GM12878 (cell line): ENCODE results near the gene SHANK3. TPM values are rescaled to one million over a fixed set of nuclear protein-coding genes. Genes with fewer than 3 reads are reported as not detected.

Experiments used
- ATAC-seq: fragments of 200-7000 bp; cut with Tn5 transposase; 3 replicates; pipeline ENCODE4 v1.9.1; 2020; ENCODE audit warnings: mild to moderate bottlenecking, moderate library complexity
- BruUV-seq: library from RNA; stranded (reverse); fragments of 400-500 nt; replicated peaks from 2 replicates; lab custom pipeline; 2021; lab: Mats Ljungman, UMichigan
- CTCF ChIA-PET: fragments of 300-600 bp; sonication (Branson Sonifier 250); formaldehyde crosslinking; extraction: SDS; loops from one replicate; lab custom pipeline; 2021; ENCODE audit warnings: inconsistent platforms; lab: Yijun Ruan, JAX
- POLR2A ChIA-PET: fragments of 350-600 bp; formaldehyde crosslinking; extraction: SDS; loops from one replicate; lab custom pipeline; 2021; ENCODE audit warnings: inconsistent platforms; lab: Charles Lee
- RAD21 ChIA-PET: fragments of 300-600 bp; sonication (Branson Sonifier 250); formaldehyde crosslinking; loops from one replicate; lab custom pipeline; 2023; ENCODE audit warnings: antibody characterized with exemption; ENCODE audit not compliant: unreplicated experiment; lab: Charles Lee
- SMC1A ChIA-PET: fragments of 300-600 bp; sonication (Branson Sonifier 250); formaldehyde crosslinking; loops from one replicate; lab custom pipeline; 2023; ENCODE audit not compliant: unreplicated experiment, uncharacterized antibody; lab: Charles Lee
- DNase-seq: peaks from one replicate; pipeline ENCODE4 v3.0.0-alpha.2; 2011; ENCODE audit warnings: low read depth, low spot score
- FAIRE-seq: peaks from 3 replicates; lab custom pipeline; 2011; peaks lifted over from hg19 to GRCh38; lab: Jason Lieb, UNC
- H2AFZ ChIP-seq: 2 replicates; pipeline ENCODE4 v1.6.0; 2011; ENCODE audit warnings: low read depth, low read length, control low read depth; ENCODE audit not compliant: control insufficient read depth
- H3K27ac ChIP-seq: 2 replicates; pipeline ENCODE4 v1.5.1; 2011; ENCODE audit warnings: control low read depth; ENCODE audit not compliant: control insufficient read depth, insufficient read depth
- H3K27me3 ChIP-seq, 2 experiments: replicated peaks in 1 of 2; 2 replicates each; pipeline versions ENCODE4 v1.6.0 to v1.6.1; 2011; ENCODE audit warnings: low read length in 1 of 2; ENCODE audit not compliant: control insufficient read depth in 2 of 2, insufficient read depth in 2 of 2
- H3K36me3 ChIP-seq, 2 experiments: 2 replicates each; pipeline ENCODE4 v1.5.1; 2011; ENCODE audit warnings: low read length in 1 of 2; ENCODE audit not compliant: control insufficient read depth in 2 of 2, insufficient read depth in 2 of 2
- H3K4me1 ChIP-seq: 2 replicates; pipeline ENCODE4 v1.6.1; 2011; ENCODE audit warnings: mild to moderate bottlenecking, low read length, moderate library complexity, mixed read lengths; ENCODE audit not compliant: control insufficient read depth, insufficient read depth
- H3K4me2 ChIP-seq: 2 replicates; pipeline ENCODE4 v1.6.0; 2011; ENCODE audit warnings: control low read depth; ENCODE audit not compliant: control insufficient read depth, insufficient read depth
- H3K4me3 ChIP-seq: fragments of 200-600 bp; sonication (generic); 2 replicates; pipeline ENCODE4 v1.5.1; 2016
- H3K79me2 ChIP-seq: 2 replicates; pipeline ENCODE4 v1.6.0; 2011; ENCODE audit warnings: low read length; ENCODE audit not compliant: control insufficient read depth, insufficient read depth
- H3K9ac ChIP-seq: 2 replicates; pipeline ENCODE4 v1.8.0; 2011; ENCODE audit warnings: low read length, control low read depth, mixed read lengths; ENCODE audit not compliant: control insufficient read depth, insufficient read depth
- H3K9me3 ChIP-seq: replicated peaks from 3 replicates; pipeline ENCODE4 v1.5.1; 2011; ENCODE audit warnings: mild to moderate bottlenecking, low read length; ENCODE audit not compliant: control insufficient read depth, insufficient read depth
- H4K20me1 ChIP-seq: 2 replicates; pipeline ENCODE4 v1.6.0; 2011; ENCODE audit not compliant: control insufficient read depth, insufficient read depth
- BACH1 ChIP-seq: fragments of 450-650 bp; IDR thresholded peaks from 2 replicates; pipeline ENCODE4 v1.6.1; 2017; ENCODE audit warnings: mild to moderate bottlenecking, borderline replicate concordance
- BRCA1 ChIP-seq: IDR thresholded peaks from 2 replicates; pipeline ENCODE4 v1.6.1; 2011; ENCODE audit warnings: low read depth, low read length, improper control_type of control experiment
- EED ChIP-seq: sonication (generic); IDR thresholded peaks from 2 replicates; pipeline ENCODE4 v1.6.1; 2016; ENCODE audit warnings: antibody characterized with exemption, low read depth
- ESRRA ChIP-seq: IDR thresholded peaks from 2 replicates; pipeline ENCODE4 v1.6.1; 2012; ENCODE audit warnings: mild to moderate bottlenecking, low read length, improper control_type of control experiment
- ETV6 ChIP-seq, 2 experiments: fragments of 450-650 bp in 1 of 2; IDR thresholded peaks in 1 of 2; conservative IDR thresholded peaks in 1 of 2; 2 replicates each; pipeline ENCODE4 v1.6.1; 2014; ENCODE audit warnings: antibody characterized with exemption in 1 of 2, borderline replicate concordance in 1 of 2, low read depth in 1 of 2, mild to moderate bottlenecking in 1 of 2, moderate library complexity in 1 of 2
- GABPA ChIP-seq: IDR thresholded peaks from 2 replicates; pipeline ENCODE4 v1.6.1; 2014; ENCODE audit warnings: antibody characterized with exemption, low read depth, mild to moderate bottlenecking, inconsistent platforms
- HDGF ChIP-seq: fragments of 450-650 bp; IDR thresholded peaks from 2 replicates; pipeline ENCODE4 v1.6.1; 2016; ENCODE audit warnings: antibody characterized with exemption
- RFX5 ChIP-seq: IDR thresholded peaks from 2 replicates; pipeline ENCODE4 v1.6.1; 2011; ENCODE audit warnings: low read depth, low read length, improper control_type of control experiment
- SMARCA5 ChIP-seq: fragments of 450-650 bp; IDR thresholded peaks from 2 replicates; pipeline ENCODE4 v1.6.1; 2017; ENCODE audit warnings: mild to moderate bottlenecking
- SPI1 ChIP-seq: IDR thresholded peaks from 2 replicates; pipeline ENCODE4 v1.6.1; 2011; ENCODE audit warnings: low read depth, mild to moderate bottlenecking, low read length, moderate library complexity, borderline replicate concordance; ENCODE audit not compliant: insufficient read depth
- STAT1 ChIP-seq: fragments of 450-650 bp; conservative IDR thresholded peaks from 2 replicates; pipeline ENCODE4 v1.6.1; 2014; ENCODE audit warnings: antibody characterized with exemption, mild to moderate bottlenecking
- TARDBP ChIP-seq: IDR thresholded peaks from 2 replicates; pipeline ENCODE4 v1.6.1; 2016; ENCODE audit warnings: borderline replicate concordance
- TCF3 ChIP-seq: IDR thresholded peaks from 2 replicates; pipeline ENCODE4 v1.6.1; 2012; ENCODE audit warnings: low read depth, mild to moderate bottlenecking, low read length, borderline replicate concordance; ENCODE audit not compliant: insufficient read depth
- ZBED1 ChIP-seq: IDR thresholded peaks from 2 replicates; pipeline ENCODE4 v1.6.1; 2016; ENCODE audit warnings: borderline replicate concordance
- ZNF217 ChIP-seq: fragments of 450-650 bp; IDR thresholded peaks from 2 replicates; pipeline ENCODE4 v1.6.1; 2017; ENCODE audit warnings: antibody characterized with exemption, mild to moderate bottlenecking
- ZSCAN29 ChIP-seq: fragments of 450-650 bp; IDR thresholded peaks from 2 replicates; pipeline ENCODE4 v1.6.1; 2017; ENCODE audit warnings: mild to moderate bottlenecking, moderate library complexity
- WGBS: methylation state at CpG from one replicate; pipeline ENCODE4 v1.1.6; 2016; ENCODE audit warnings: low lambda C conversion rate; ENCODE audit not compliant: insufficient replicate concordance, insufficient coverage; ENCODE audit errors: missing lambda C conversion rate; 5-methylcytosine and 5-hydroxymethylcytosine counted together
- in situ Hi-C: fragments of 300-500 bp; cut with MboI; formaldehyde crosslinking; loops from 9 replicates; pipeline ENCODE4 v1.14.3; 2018; ENCODE audit warnings: mixed read lengths
- intact Hi-C: fragments of 100-400 bp; cut with micrococcal nuclease; formaldehyde crosslinking; loops from one replicate; pipeline ENCODE4 v1.14.2; 2022; ENCODE audit not compliant: unreplicated experiment
- polyA plus RNA-seq, 11 experiments: library from polyadenylated mRNA; depleted of rRNA in 4 of 11; unstranded in 6 of 11; stranded (reverse) in 5 of 11; fragments of >200 nt; fragmentation: Nextera tagmentation in 4 of 11; fragmentation: Illumina TruSeq in 1 of 11; extraction: Ambion mirVana in 4 of 11; extraction: Trizol in 1 of 11; gene quantifications; 1 replicate in 1 of 11; 2 replicates in 10 of 11; pipeline versions ENCODE4 v1.2.1 to v1.2.3, GENCODE V29; 2011 to 2016; ENCODE audit warnings: inconsistent platforms in 2 of 11, missing spikeins in 2 of 11, low read depth in 1 of 11
- total RNA-seq, 4 experiments: library from RNA; depleted of rRNA in 3 of 4; stranded (reverse); fragments of >200 nt in 3 of 4; fragmentation: Illumina TruSeq in 1 of 4; extraction: Trizol in 1 of 4; gene quantifications; 2 replicates each; pipeline versions ENCODE4 v1.2.1 to v1.2.3, GENCODE V29; 2013 to 2021
- TF ChIP-seq, protein P1 (sequence below): fragments of 450-650 bp; IDR thresholded peaks from 2 replicates; pipeline ENCODE4 v1.6.1; 2014; ENCODE audit warnings: mild to moderate bottlenecking
- TF ChIP-seq, protein P2 (sequence below): IDR thresholded peaks from 2 replicates; pipeline ENCODE4 v1.6.1; 2012; ENCODE audit warnings: low read depth, low read length, improper control_type of control experiment

Gene SHANK3
- total and polyA plus RNA-seq, 10 of the 15 experiments (the other 5 are each of a cell fraction or from before 2014, with no cell fraction given): under 0.01 to 0.10 (median 0.05) TPM; not detected in 6

DNA sequence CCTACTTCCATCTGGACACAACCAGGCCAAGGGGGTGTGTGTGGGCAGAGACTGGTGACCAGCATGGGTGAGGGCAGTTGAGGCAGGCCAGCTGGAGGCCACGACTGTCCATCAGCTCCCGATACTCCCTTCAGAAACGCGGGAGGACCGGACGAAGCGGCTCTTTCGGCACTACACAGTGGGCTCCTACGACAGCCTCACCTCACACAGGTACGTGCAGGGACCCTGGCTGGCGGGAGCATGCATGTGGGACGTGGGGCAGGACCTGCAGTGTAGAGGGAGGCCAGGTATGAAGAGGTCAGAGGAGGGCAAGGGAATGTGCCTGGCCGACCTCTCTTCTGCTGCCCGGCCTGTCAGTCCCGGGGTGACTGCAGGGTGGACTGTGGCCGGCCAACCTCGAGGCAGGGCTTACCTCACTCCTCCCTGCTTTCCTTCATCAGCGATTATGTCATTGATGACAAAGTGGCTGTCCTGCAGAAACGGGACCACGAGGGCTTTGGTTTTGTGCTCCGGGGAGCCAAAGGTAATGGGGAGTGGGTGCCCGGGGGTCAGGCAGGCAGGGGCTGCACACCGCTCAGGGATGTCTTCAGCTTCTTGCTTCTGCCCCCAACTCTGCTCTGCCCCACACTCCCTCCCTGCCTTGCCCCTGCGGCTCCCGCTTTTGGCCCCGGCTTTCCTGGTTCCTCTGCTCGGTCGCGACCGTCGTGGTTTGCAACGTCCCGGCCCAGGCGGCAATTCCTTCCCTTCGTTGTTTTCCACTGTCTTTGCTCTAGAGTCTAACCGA, 31.3 kb downstream of the SHANK3 start:
- no peak for DNase-seq
- ChIA-PET POLR2A (no interaction called here), SMC1A (no interaction called here), CTCF (no interaction called here), RAD21 (no interaction called here)
- no peaks in the 10 kb centered on the region for H3K9me3 ChIP-seq
- no peak overlapping the region for H3K9ac ChIP-seq
- FAIRE-seq: no peak
- no peaks in the 10 kb centered on the region for H3K36me3 ChIP-seq
- no peaks in the 10 kb centered on the region for H3K79me2 ChIP-seq
- intact Hi-C loops (no loop called here), in situ Hi-C loops (no loop called here)
- no TSS peak for BruUV-seq
- H4K20me1 ChIP-seq: no peaks in the 10 kb centered on the region
- no peak overlapping the region for H3K4me2 ChIP-seq
- no peak overlapping the region for H2AFZ ChIP-seq
- no peak for TF ChIP-seq SPI1
- no peak for TF ChIP-seq ZNF217
- no peak for TF ChIP-seq ZSCAN29
- no peak for TF ChIP-seq SMARCA5
- TF ChIP-seq GABPA: no peak
- TF ChIP-seq ESRRA: no peak
- TF ChIP-seq ZBED1: no peak
- TF ChIP-seq ETV6 (conservative IDR thresholded peaks at IDR 0.05 in 1 of 2, IDR thresholded peaks at IDR 0.05 in 1 of 2; ENCODE audit: borderline replicate concordance in 1 of 2, low read depth in 1 of 2): no peak
- TF ChIP-seq HDGF: no peak
- TF ChIP-seq BACH1: no peak
- no peak for TF ChIP-seq TCF3
- no peak for TF ChIP-seq EED
- no peak for TF ChIP-seq BRCA1
- TF ChIP-seq STAT1: no peak
- TF ChIP-seq, protein P1, sequence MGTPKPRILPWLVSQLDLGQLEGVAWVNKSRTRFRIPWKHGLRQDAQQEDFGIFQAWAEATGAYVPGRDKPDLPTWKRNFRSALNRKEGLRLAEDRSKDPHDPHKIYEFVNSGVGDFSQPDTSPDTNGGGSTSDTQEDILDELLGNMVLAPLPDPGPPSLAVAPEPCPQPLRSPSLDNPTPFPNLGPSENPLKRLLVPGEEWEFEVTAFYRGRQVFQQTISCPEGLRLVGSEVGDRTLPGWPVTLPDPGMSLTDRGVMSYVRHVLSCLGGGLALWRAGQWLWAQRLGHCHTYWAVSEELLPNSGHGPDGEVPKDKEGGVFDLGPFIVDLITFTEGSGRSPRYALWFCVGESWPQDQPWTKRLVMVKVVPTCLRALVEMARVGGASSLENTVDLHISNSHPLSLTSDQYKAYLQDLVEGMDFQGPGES: no peak
- no peak for TF ChIP-seq TARDBP
- TF ChIP-seq, protein P2, sequence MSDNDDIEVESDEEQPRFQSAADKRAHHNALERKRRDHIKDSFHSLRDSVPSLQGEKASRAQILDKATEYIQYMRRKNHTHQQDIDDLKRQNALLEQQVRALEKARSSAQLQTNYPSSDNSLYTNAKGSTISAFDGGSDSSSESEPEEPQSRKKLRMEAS: no peak
- TF ChIP-seq RFX5: no peak
- no peaks in the 10 kb centered on the region for H3K4me1 ChIP-seq
- no peak overlapping the region for H3K4me3 ChIP-seq
- WGBS: 54% methylated on average over 32 of the region's 36 CpGs
- no peak overlapping the region for H3K27ac ChIP-seq
- H3K27me3 ChIP-seq: no peaks in the 10 kb centered on the region
- ATAC-seq: no peak
